Astrocyte (in vitro differentiated cells and primary cell): ENCODE measurements around the gene SPON1. TPM values are rescaled to one million over a fixed set of nuclear protein-coding genes. Genes with fewer than 3 reads are reported as not detected.
"Not testable (repeated sequence)": the region's sequence is repeated elsewhere in the genome, so short reads cannot be mapped to it uniquely, and the experiment has no call there.

Experiments
- DNase-seq: peaks from one replicate; pipeline ENCODE4 v3.0.0-alpha.2; 2010; ENCODE audit warnings: low read depth
- FAIRE-seq: peaks from 2 replicates; lab custom pipeline; 2011; peaks lifted over from hg19 to GRCh38; lab: Jason Lieb, UNC
- H2AFZ ChIP-seq: 2 replicates; pipeline ENCODE4 v1.6.0; 2012; ENCODE audit warnings: low read depth, low read length, inconsistent platforms
- H3K27ac ChIP-seq: 2 replicates; pipeline ENCODE4 v1.5.1; 2011; ENCODE audit warnings: low read depth, low read length, inconsistent platforms
- H3K27me3 ChIP-seq: 2 replicates; pipeline ENCODE4 v1.6.0; 2011; ENCODE audit warnings: low read length, inconsistent platforms; ENCODE audit not compliant: insufficient read depth
- H3K36me3 ChIP-seq: 2 replicates; pipeline ENCODE4 v1.5.1; 2011; ENCODE audit warnings: low read length, inconsistent platforms; ENCODE audit not compliant: insufficient read depth
- H3K4me1 ChIP-seq: 2 replicates; pipeline ENCODE4 v1.5.1; 2011; ENCODE audit warnings: low read length, inconsistent platforms; ENCODE audit not compliant: insufficient read depth
- H3K4me2 ChIP-seq: 2 replicates; pipeline ENCODE4 v1.6.0; 2012; ENCODE audit warnings: low read length, inconsistent platforms
- H3K4me3 ChIP-seq: 2 replicates; pipeline ENCODE4 v1.5.1; 2011; ENCODE audit warnings: low read depth, mild to moderate bottlenecking, low read length, inconsistent platforms; ENCODE audit not compliant: insufficient read depth
- H3K79me2 ChIP-seq: 2 replicates; pipeline ENCODE4 v1.6.0; 2012; ENCODE audit warnings: mild to moderate bottlenecking, low read length, inconsistent platforms; ENCODE audit not compliant: insufficient read depth
- H3K9ac ChIP-seq: 2 replicates; pipeline ENCODE4 v1.6.0; 2012; ENCODE audit warnings: mild to moderate bottlenecking, low read length, inconsistent platforms
- H3K9me3 ChIP-seq: 2 replicates; pipeline ENCODE4 v1.5.1; 2012; ENCODE audit warnings: low read depth, mild to moderate bottlenecking, low read length, inconsistent platforms; ENCODE audit not compliant: insufficient read depth
- H4K20me1 ChIP-seq: 2 replicates; pipeline ENCODE4 v1.6.0; 2012; ENCODE audit warnings: low read length, inconsistent platforms; ENCODE audit not compliant: insufficient read depth
- H3K27ac Mint-ChIP-seq: one replicate; pipeline ENCODE4 v1.8.0; 2021; ENCODE audit warnings: mild to moderate bottlenecking, mixed read lengths; ENCODE audit not compliant: unreplicated experiment
- H3K27me3 Mint-ChIP-seq: one replicate; pipeline ENCODE4 v1.8.0; 2021; ENCODE audit warnings: low read depth, mixed read lengths; ENCODE audit not compliant: unreplicated experiment
- H3K36me3 Mint-ChIP-seq: one replicate; pipeline ENCODE4 v1.8.0; 2021; ENCODE audit warnings: low read depth, mixed read lengths; ENCODE audit not compliant: unreplicated experiment
- H3K4me1 Mint-ChIP-seq: one replicate; pipeline ENCODE4 v1.8.0; 2021; ENCODE audit warnings: low read depth, mixed read lengths; ENCODE audit not compliant: unreplicated experiment
- H3K4me3 Mint-ChIP-seq: one replicate; pipeline ENCODE4 v1.8.0; 2021; ENCODE audit warnings: mild to moderate bottlenecking, moderate library complexity, mixed read lengths; ENCODE audit not compliant: unreplicated experiment
- H3K9me3 Mint-ChIP-seq: one replicate; pipeline ENCODE4 v1.8.0; 2021; ENCODE audit warnings: mild to moderate bottlenecking, mixed read lengths; ENCODE audit not compliant: unreplicated experiment
- EZH2 ChIP-seq: IDR thresholded peaks from 2 replicates; pipeline ENCODE4 v1.6.1; 2012; ENCODE audit warnings: mild to moderate bottlenecking, low read length, inconsistent platforms; ENCODE audit not compliant: insufficient read depth
- total RNA-seq: library from RNA; stranded (reverse); gene quantifications from 2 replicates; pipeline ENCODE4 v1.2.1, GENCODE V29; 2021
- TF ChIP-seq, protein P1 (sequence below): IDR thresholded peaks from 2 replicates; pipeline ENCODE4 v1.5.1; 2011; ENCODE audit warnings: low read depth, mild to moderate bottlenecking, inconsistent platforms, low read length, moderate library complexity; ENCODE audit not compliant: insufficient read depth

The SPON1 gene
- total RNA-seq, 1 donor from 2014 or later, result 2.0 TPM

- FAIRE-seq (no peak), DNase-seq (peak; percentile 70)
- no peak for TF ChIP-seq EZH2
- TF ChIP-seq, protein P1, sequence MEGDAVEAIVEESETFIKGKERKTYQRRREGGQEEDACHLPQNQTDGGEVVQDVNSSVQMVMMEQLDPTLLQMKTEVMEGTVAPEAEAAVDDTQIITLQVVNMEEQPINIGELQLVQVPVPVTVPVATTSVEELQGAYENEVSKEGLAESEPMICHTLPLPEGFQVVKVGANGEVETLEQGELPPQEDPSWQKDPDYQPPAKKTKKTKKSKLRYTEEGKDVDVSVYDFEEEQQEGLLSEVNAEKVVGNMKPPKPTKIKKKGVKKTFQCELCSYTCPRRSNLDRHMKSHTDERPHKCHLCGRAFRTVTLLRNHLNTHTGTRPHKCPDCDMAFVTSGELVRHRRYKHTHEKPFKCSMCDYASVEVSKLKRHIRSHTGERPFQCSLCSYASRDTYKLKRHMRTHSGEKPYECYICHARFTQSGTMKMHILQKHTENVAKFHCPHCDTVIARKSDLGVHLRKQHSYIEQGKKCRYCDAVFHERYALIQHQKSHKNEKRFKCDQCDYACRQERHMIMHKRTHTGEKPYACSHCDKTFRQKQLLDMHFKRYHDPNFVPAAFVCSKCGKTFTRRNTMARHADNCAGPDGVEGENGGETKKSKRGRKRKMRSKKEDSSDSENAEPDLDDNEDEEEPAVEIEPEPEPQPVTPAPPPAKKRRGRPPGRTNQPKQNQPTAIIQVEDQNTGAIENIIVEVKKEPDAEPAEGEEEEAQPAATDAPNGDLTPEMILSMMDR, result no peak
- Histone ChIP-seq H3K36me3 (no peaks in the 10 kb centered on the region), H2AFZ (peak overlapping the region; percentile 31), H3K27ac (no peak overlapping the region), H3K79me2 (no peaks in the 10 kb centered on the region), H3K4me3 (no peak overlapping the region), H3K4me2 (no peak overlapping the region), H3K27me3 (no peaks in the 10 kb centered on the region), H4K20me1 (no peaks in the 10 kb centered on the region), H3K9ac (no peak overlapping the region), H3K4me1 (peaks cover 6% of the 10 kb centered on the region), H3K9me3 (no peaks in the 10 kb centered on the region)
- Mint-ChIP-seq H3K36me3 (no peaks in the 10 kb centered on the region), H3K27me3 (peaks cover 6% of the 10 kb centered on the region), H3K9me3 (no peaks in the 10 kb centered on the region), H3K27ac (no peak overlapping the region), H3K4me1 (no peaks in the 10 kb centered on the region), H3K4me3 (no peak overlapping the region)
Measured at GRCh38 chr11:13983081-13983751, 20.7 kb downstream of the SPON1 start.

GRCh38 chr11:13984616-13985450 lies 22.3 kb downstream of the SPON1 start:
- Histone ChIP-seq H2AFZ (no peak overlapping the region), H3K4me2 (peak overlapping the region; percentile 34), H3K4me1 (peaks cover 6% of the 10 kb centered on the region), H3K4me3 (no peak overlapping the region), H4K20me1 (no peaks in the 10 kb centered on the region), H3K27ac (no peak overlapping the region), H3K36me3 (no peaks in the 10 kb centered on the region), H3K27me3 (no peaks in the 10 kb centered on the region), H3K79me2 (no peaks in the 10 kb centered on the region), H3K9me3 (no peaks in the 10 kb centered on the region), H3K9ac (no peak overlapping the region)
- Mint-ChIP-seq H3K27me3 (peaks cover 9% of the 10 kb centered on the region), H3K9me3 (no peaks in the 10 kb centered on the region), H3K36me3 (no peaks in the 10 kb centered on the region), H3K4me3 (no peak overlapping the region), H3K4me1 (no peaks in the 10 kb centered on the region), H3K27ac (no peak overlapping the region)
- FAIRE-seq (peak; percentile 69), DNase-seq (peak; percentile 81)
- TF ChIP-seq EZH2, result no peak
- TF ChIP-seq, protein P1, result no peak

DNA sequence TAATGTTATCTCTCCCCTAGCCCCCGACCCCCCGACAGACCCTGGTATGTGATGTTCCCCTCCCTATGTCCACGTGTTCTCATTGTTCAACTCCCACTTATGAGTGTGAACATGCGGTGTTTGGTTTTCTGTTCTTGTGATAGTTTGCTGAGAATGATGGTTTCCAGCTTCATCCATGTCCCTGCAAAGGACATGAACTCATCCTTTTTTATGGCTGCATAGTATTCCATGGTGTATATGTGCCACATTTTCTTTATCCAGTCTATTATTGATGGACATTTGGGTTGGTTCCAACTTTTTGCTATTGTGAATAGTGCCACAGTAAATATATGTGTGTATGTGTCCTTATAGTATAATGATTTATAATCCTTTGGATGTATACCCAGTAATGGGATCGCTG lies 24.2 kb downstream of the SPON1 start:
- H3K4me3 ChIP-seq, H3K27me3 Mint-ChIP-seq, H3K36me3 ChIP-seq, H3K27ac ChIP-seq, H3K4me1 Mint-ChIP-seq, FAIRE-seq, H3K36me3 Mint-ChIP-seq, H3K27ac Mint-ChIP-seq, H3K9me3 ChIP-seq, DNase-seq, H3K4me2 ChIP-seq, H3K9me3 Mint-ChIP-seq, H4K20me1 ChIP-seq, H3K4me1 ChIP-seq, H3K27me3 ChIP-seq, H3K9ac ChIP-seq, H3K4me3 Mint-ChIP-seq, H2AFZ ChIP-seq, H3K79me2 ChIP-seq: not testable (repeated sequence)

DNA sequence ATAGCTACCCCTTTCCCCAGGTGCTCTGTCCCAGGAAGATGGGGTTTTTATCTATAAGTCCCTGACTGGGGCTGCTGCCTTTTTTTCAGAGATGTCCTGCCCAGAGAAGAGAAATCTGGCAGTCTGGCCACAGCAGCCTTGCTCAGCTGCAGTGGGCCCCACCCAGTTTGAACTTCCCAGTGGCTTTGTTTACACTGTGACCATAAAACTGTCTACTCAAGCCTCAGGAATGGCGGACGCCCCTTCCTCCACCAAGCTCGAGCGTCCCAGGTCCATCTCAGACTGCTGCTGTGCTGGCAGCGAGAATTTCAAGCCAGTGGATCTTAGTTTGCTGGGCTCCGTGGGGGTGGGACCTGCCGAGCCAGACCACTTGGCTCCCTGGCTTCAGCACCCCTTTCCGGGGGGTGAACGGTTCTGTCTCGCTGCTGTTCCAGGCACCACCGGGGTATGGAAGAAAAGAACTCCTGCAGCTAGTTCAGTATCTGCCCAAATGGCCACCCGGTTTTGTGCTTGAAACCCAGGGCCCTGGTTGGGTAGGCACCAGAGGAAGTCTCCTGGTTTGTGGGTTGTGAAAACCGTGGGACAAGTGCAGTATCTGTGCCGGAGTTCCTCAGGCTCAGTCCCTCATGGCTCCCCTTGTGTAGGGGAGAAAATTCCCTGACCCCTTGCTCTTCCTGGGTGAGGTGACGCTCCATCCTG lies 29.8 kb downstream of the SPON1 start:
- not testable (repeated sequence) for H3K4me1 ChIP-seq, H3K27ac Mint-ChIP-seq, H3K27me3 Mint-ChIP-seq, H3K9me3 Mint-ChIP-seq, H3K4me1 Mint-ChIP-seq, H3K9me3 ChIP-seq, H3K79me2 ChIP-seq, FAIRE-seq, H3K4me3 Mint-ChIP-seq, H3K27me3 ChIP-seq, H4K20me1 ChIP-seq, H3K36me3 Mint-ChIP-seq, H3K27ac ChIP-seq, H3K36me3 ChIP-seq, H3K9ac ChIP-seq, H3K4me3 ChIP-seq
- Histone ChIP-seq H3K4me2 (peak overlapping the region; percentile 22), H2AFZ (peak overlapping the region; percentile 34)
- peak; percentile 60 for DNase-seq
